H1 (cell line): ENCODE measurements around the gene ZNF532. TPM values are rescaled to one million over a fixed set of nuclear protein-coding genes. Genes with fewer than 3 reads are reported as not detected.

Source experiments
- ASH2L ChIP-seq: fragments of 200-600, 300-600 bp; sonication (generic); IDR thresholded peaks from one replicate; pipeline ENCODE4 v1.7.1; 2017; ENCODE audit warnings: low read length
- RAD21 ChIP-seq, 2 experiments: IDR thresholded peaks in 1 of 2; conservative IDR thresholded peaks in 1 of 2; 2 replicates each; pipeline ENCODE4 v1.6.1; 2011; ENCODE audit warnings: low read depth in 2 of 2, low read length in 2 of 2, improper control_type of control experiment in 1 of 2, inconsistent platforms in 1 of 2, mild to moderate bottlenecking in 1 of 2, moderate library complexity in 1 of 2
- polyA plus RNA-seq, 7 experiments: library from polyadenylated mRNA; depleted of rRNA in 3 of 7; stranded (reverse) in 5 of 7; unstranded in 2 of 7; fragments of >200 nt in 5 of 7; fragments of 200-250 nt in 2 of 7; gene quantifications; 1 replicate in 5 of 7; 2 replicates in 1 of 7; 4 replicates in 1 of 7; pipeline versions ENCODE4 v1.2.1 to v1.2.3, GENCODE V29; 2011 to 2013; ENCODE audit warnings: missing spikeins in 2 of 7, mixed read lengths in 2 of 7
- total RNA-seq: library from RNA; stranded (reverse); fragmentation: NEBNext Ultra II Directional; extraction: Animal tissue kit (Norgen Biotek cat#: 25700); gene quantifications from 2 replicates; pipeline ENCODE4 v1.2.1, GENCODE V29; 2021

Gene ZNF532
- total and polyA plus RNA-seq, 2 of the 8 experiments (the other 6 are each of a cell fraction or from before 2014, with no cell fraction given) = 143 to 240 TPM

- TF ChIP-seq ASH2L = peak; percentile 25
- TF ChIP-seq RAD21 (IDR thresholded peaks at IDR 0.05 in 1 of 2, conservative IDR thresholded peaks at IDR 0.05 in 1 of 2; ENCODE audit: low read depth in 2 of 2, low read length in 2 of 2) = peak in 1 of 2 experiments; percentile 15; a peak in 1 of 4 replicates
Observed at GRCh38 chr18:58859907-58860306, 4.8 kb upstream of the ZNF532 start (continued).
